Hepatocyte (in vitro differentiated cells): Measurements from ENCODE around the gene CALML3.

Source experiments
- EZH2phosphoT487 ChIP-seq: fragments of 200-600 bp; sonication (generic); IDR thresholded peaks from one replicate; pipeline ENCODE4 v1.6.1; 2018; ENCODE audit warnings: antibody characterized with exemption, mild to moderate bottlenecking, low read depth, moderate library complexity; ENCODE audit not compliant: unreplicated experiment, severe bottlenecking
- TF ChIP-seq, protein P1 (sequence below): fragments of 200-600 bp; sonication (generic); IDR thresholded peaks from 2 replicates; pipeline ENCODE4 v1.5.1; 2016; ENCODE audit warnings: antibody characterized with exemption, mild to moderate bottlenecking; ENCODE audit not compliant: poor library complexity

DNA sequence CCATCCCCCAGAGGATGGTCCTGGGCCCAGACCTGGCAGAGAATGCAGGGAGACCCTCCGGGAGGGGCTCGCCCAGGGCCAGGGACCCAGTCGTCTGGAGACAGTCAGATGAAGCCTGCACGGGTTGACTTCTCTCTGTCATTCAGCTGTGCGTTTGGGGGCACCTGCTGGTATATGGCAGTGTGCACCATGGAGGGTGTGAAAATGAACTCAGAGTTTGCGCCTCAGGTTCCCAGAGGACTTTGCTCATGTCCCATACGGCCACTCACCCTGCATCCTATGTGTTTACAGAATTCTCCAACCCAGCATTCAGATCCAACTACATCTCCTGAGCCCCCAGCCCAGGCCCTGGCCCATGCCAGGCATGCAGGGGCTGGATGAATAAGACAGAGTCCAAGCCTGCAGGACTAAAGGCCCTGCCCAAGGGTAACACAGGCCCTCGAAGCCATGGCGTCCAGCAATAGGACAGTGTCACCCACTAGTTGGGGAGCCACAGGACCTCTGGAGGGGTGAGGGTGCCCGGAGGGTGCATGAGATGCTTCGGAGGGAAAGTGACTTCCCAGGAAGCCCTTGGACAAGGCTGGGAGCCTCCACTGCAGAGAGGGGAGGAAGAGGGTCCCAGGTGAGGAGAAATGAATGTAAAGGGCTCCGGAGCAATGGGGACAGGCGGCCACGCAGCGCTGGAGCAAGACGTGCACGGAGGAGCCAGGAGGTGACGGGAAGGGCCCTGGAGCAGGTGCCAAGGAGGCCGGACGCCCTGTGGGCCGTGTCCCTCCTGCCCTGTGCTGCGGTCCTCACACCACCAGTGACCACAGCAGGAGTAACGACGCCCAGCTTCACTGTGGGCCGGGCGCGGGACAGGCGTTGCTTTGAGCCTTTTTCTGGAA lies 36.3 kb downstream of the CALML3 start:
- no peak for TF ChIP-seq EZH2phosphoT487
- TF ChIP-seq, protein P1, sequence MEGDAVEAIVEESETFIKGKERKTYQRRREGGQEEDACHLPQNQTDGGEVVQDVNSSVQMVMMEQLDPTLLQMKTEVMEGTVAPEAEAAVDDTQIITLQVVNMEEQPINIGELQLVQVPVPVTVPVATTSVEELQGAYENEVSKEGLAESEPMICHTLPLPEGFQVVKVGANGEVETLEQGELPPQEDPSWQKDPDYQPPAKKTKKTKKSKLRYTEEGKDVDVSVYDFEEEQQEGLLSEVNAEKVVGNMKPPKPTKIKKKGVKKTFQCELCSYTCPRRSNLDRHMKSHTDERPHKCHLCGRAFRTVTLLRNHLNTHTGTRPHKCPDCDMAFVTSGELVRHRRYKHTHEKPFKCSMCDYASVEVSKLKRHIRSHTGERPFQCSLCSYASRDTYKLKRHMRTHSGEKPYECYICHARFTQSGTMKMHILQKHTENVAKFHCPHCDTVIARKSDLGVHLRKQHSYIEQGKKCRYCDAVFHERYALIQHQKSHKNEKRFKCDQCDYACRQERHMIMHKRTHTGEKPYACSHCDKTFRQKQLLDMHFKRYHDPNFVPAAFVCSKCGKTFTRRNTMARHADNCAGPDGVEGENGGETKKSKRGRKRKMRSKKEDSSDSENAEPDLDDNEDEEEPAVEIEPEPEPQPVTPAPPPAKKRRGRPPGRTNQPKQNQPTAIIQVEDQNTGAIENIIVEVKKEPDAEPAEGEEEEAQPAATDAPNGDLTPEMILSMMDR: no peak
